ENCODE data around the gene HAAO. TPM values are rescaled to one million over a fixed set of nuclear protein-coding genes. Genes with fewer than 3 reads are reported as not detected.

HAAO gene
- total RNA-seq, 1 donor from 2014 or later = 8.5 TPM

DNA sequence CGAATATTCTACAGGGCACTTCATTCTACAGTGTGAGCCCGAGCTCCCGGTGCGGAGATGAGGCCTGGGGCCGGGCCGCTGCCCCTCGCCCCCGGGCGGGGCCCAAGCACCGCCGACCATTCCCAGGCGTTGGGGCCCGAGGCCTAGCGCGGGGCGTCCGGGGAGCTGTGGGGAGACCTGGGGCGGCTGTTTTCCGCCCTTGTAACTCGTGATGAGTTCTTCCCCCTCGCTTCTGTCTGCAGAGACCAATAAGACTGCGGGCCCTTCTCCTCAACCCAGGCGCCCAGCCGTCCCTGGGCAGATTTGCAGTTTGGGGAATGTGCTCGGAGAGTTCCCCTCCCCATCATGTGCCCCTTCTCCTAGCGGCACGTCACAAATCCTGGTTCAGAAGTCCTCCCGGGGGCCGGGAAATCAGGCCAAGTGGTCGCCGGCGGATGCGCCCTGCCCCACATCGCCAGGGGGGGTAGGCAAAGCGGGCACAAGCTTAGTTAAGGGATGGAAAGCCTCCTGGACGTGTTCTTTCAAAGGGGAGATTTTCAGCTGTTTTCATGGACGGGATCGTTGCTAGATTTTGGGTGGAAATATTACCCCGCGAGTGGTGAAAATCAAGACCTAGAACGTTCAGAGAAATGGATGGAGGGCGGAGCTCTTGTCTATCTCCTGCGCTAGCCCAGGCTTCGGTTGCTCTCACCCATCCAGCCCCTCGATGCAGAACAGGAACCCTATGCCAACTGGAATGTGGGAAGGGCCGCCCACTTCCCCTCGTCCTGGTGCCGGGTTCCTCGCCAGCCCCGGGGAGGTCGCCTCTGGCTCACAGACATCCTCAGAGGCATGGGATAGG is 18.8 kb upstream of the HAAO start:
- Mint-ChIP-seq H3K4me1 (ENCODE audit: low read depth) (peaks cover 36% of the 10 kb centered on the region), H3K9me3 (ENCODE audit: low read depth) (peaks cover 4% of the 10 kb centered on the region), H3K27me3 (ENCODE audit: low read depth) (no peaks in the 10 kb centered on the region), H3K27ac (ENCODE audit: unreplicated experiment) (peak overlapping the region; percentile 98), H3K36me3 (ENCODE audit: low read depth) (no peaks in the 10 kb centered on the region), H3K4me3 (ENCODE audit: unreplicated experiment) (peak overlapping the region; percentile 75)
- no peak for DNase-seq (ENCODE audit: low spot score)
- TF ChIP-seq, protein P1, sequence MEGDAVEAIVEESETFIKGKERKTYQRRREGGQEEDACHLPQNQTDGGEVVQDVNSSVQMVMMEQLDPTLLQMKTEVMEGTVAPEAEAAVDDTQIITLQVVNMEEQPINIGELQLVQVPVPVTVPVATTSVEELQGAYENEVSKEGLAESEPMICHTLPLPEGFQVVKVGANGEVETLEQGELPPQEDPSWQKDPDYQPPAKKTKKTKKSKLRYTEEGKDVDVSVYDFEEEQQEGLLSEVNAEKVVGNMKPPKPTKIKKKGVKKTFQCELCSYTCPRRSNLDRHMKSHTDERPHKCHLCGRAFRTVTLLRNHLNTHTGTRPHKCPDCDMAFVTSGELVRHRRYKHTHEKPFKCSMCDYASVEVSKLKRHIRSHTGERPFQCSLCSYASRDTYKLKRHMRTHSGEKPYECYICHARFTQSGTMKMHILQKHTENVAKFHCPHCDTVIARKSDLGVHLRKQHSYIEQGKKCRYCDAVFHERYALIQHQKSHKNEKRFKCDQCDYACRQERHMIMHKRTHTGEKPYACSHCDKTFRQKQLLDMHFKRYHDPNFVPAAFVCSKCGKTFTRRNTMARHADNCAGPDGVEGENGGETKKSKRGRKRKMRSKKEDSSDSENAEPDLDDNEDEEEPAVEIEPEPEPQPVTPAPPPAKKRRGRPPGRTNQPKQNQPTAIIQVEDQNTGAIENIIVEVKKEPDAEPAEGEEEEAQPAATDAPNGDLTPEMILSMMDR (IDR thresholded peaks at IDR 0.05) = no peak

DNA sequence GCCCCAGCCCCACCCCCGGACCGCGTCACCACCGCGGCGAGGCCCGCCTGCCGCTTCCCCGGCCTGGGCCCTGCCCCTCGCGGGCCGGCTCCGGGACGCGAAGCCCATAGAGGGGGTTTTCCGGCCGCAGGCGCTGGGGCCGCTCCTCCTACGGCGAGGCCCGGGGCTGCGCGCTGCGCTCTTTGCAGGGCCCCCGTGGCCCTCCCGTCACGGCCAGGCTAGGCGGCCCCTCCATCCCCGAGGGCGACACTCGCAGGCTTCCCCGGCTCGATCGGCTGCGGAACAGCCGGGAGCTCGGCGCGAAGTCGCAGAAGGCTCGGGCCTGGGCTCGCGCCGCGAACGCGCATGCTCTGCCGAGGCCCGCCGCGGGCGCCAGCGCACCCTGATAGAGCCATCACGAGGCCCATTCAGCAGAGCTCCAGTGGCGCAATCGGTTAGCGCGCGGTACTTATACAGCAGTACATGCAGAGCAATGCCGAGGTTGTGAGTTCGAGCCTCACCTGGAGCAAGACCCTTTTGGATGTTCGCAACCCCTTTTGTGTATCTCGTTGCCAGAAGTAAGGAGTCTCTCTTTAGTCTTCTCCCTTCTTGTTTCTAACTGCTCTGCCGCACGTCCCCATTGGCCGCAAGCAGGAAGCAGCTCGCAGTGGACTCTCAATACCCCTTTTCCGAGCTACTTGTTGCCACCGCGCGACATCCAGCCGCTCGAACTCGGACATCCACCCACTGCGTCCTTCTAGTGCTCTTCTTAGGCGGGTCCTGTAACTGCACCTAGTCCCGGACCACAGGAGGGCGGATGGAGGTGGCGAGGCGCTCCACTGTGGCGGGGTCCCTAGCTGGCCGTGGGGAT is 18.0 kb upstream of the HAAO start:
- Mint-ChIP-seq H3K27ac (ENCODE audit: unreplicated experiment) (peak overlapping the region; percentile 98), H3K4me1 (ENCODE audit: low read depth) (peaks cover 36% of the 10 kb centered on the region), H3K4me3 (ENCODE audit: unreplicated experiment) (peak overlapping the region; percentile 75), H3K36me3 (ENCODE audit: low read depth) (no peaks in the 10 kb centered on the region), H3K27me3 (ENCODE audit: low read depth) (no peaks in the 10 kb centered on the region), H3K9me3 (ENCODE audit: low read depth) (peaks cover 4% of the 10 kb centered on the region)
- TF ChIP-seq, protein P1 (IDR thresholded peaks at IDR 0.05) = peak; percentile 32
- peak; percentile 96 for DNase-seq (ENCODE audit: low spot score)

DNA sequence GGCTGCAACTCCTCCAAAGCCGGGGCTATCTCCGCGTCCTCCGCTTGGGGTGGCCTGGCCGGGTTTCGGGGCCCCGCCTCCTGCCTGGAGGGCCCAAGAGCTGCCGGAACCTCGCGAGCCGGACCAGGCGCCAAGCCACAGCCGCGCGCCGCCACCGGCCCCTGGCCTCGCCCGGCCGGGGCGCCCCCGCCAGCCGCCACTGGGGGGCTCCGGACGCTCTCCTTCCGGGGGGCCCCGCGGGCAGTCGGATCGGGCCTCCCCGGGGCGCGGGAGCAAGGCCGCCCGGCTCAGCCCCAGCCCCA is 17.4 kb upstream of the HAAO start:
- Mint-ChIP-seq H3K36me3 (ENCODE audit: low read depth) (no peaks in the 10 kb centered on the region), H3K27me3 (ENCODE audit: low read depth) (no peaks in the 10 kb centered on the region), H3K4me1 (ENCODE audit: low read depth) (peaks cover 36% of the 10 kb centered on the region), H3K27ac (ENCODE audit: unreplicated experiment) (peak overlapping the region; percentile 90), H3K4me3 (ENCODE audit: unreplicated experiment) (peak overlapping the region; percentile 67), H3K9me3 (ENCODE audit: low read depth) (peaks cover 4% of the 10 kb centered on the region)
- no peak for DNase-seq (ENCODE audit: low spot score)
- TF ChIP-seq, protein P1 (IDR thresholded peaks at IDR 0.05) = peak; percentile 65

DNA sequence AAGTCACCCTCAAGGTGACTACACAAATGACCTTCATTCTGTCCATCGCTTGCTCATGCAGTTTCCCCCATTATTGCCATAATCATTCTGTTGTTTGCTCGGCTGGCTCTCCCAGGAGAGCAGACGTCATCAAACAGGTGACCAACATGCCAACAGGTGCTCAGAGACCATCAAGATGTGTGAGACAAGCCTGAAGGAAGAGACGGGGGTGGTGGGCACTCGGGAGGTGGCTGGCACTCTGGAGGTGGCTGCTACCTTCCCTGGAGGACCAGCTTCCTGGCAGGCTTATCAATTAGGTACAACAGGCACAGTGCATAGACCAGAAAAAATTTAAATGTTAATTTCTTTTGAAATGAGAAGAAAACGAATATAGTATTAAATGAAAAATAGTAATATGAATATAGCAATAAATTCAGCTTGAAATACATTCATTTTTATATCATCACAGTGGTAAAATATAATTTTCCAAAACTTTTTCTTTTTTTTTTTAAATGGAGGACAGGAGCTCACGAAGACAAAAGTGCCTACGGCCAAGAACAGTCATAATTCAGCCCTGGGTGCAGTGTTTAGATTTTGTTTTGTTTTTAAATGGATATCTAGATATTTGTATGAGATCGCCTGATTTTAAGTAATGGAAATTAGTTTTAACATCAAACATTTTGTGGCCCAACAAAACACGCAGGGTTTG is 16.9 kb upstream of the HAAO start:
- Mint-ChIP-seq H3K9me3 (ENCODE audit: low read depth) (peaks cover 4% of the 10 kb centered on the region), H3K27ac (ENCODE audit: unreplicated experiment) (peak overlapping the region; percentile 90), H3K4me3 (ENCODE audit: unreplicated experiment) (peak overlapping the region; percentile 67), H3K4me1 (ENCODE audit: low read depth) (peaks cover 36% of the 10 kb centered on the region), H3K27me3 (ENCODE audit: low read depth) (no peaks in the 10 kb centered on the region), H3K36me3 (ENCODE audit: low read depth) (no peaks in the 10 kb centered on the region)
- no peak for DNase-seq (ENCODE audit: low spot score)
- TF ChIP-seq, protein P1 (IDR thresholded peaks at IDR 0.05) = no peak

DNA sequence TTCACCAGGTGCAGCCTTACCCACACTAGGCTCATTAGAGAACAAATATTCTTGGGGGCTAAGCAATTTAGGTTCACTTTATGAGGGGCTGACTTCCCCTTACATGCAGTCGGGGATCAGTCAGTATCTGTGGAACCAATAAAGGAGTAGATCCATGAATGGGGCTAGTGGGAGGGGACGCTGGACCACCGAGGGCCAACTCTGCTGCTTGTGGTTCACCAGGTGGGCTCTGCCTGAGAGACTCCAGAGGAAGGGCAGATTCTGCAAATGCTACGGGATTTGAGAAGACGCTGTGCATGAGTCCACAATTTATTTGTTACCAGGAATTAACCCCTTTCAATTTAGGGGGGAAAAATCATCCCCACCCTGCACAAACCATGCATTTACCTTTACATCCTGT is 15.9 kb upstream of the HAAO start:
- no peak overlapping the region for H3K4me3 Mint-ChIP-seq (ENCODE audit: unreplicated experiment)
- peaks cover 36% of the 10 kb centered on the region for H3K4me1 Mint-ChIP-seq (ENCODE audit: low read depth)
- no peak overlapping the region for H3K27ac Mint-ChIP-seq (ENCODE audit: unreplicated experiment)
- no peaks in the 10 kb centered on the region for H3K27me3 Mint-ChIP-seq (ENCODE audit: low read depth)
- no peaks in the 10 kb centered on the region for H3K36me3 Mint-ChIP-seq (ENCODE audit: low read depth)
- DNase-seq (ENCODE audit: low spot score) = no peak
- H3K9me3 Mint-ChIP-seq (ENCODE audit: low read depth) = no peaks in the 10 kb centered on the region
- TF ChIP-seq, protein P1 (IDR thresholded peaks at IDR 0.05) = no peak
